HG03378 (cell line): ENCODE data around the gene CRYZL1.

Source experiments
- ATAC-seq: cut with Tn5 transposase; IDR thresholded peaks from one replicate; pipeline ENCODE4 v1.9.1; 2021; ENCODE audit warnings: mild to moderate bottlenecking, moderate library complexity; ENCODE audit not compliant: unreplicated experiment

CRYZL1 gene

DNA sequence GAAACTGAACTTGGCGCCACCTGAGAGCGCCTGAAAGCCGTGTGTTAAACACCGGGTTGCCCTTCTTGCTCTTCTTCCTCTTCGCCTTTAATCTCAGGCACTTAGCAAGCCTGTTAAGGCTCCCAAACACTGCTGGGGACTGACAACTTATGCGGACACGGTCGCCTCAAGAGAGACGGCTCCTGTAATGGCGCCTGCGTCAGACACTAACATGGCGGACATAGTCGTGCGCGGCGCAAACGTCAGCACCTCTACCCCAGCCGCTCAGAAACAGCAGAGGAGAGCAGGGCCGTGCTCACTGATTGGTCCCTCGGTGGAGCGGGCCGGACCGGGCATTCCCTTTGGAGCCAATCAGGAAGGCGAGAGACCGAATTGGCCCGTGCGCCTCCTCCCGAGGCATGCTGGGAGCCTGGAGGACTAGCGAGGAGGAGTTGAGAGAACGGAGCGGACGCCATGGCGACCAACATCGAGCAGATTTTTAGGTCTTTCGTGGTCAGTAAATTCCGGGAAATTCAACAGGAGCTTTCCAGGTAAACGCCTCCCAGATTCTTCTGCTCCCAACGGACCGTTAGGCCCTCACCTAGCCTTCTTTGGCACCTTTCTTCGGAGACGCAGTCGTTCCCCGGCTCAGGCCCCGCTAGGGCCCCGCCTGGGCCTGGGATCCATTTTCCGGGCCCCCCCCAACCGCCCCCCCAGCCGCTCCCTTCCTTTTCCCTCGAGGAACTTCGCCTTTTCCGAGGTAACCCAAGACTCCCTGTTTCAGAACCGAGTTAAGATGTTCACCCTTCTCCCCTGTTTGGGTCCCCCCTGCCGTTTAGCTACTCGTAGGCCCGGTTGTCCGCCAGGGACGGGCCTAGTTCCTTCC is 98.7 kb downstream of the CRYZL1 start, which contains the start of gene SON:
Gene SON, plus strand, starts transcription at position 399 of the 865 bp plus-strand sequence. Its CDS starts 55 bp downstream, at position 454.
- peak; percentile 88 for ATAC-seq

DNA sequence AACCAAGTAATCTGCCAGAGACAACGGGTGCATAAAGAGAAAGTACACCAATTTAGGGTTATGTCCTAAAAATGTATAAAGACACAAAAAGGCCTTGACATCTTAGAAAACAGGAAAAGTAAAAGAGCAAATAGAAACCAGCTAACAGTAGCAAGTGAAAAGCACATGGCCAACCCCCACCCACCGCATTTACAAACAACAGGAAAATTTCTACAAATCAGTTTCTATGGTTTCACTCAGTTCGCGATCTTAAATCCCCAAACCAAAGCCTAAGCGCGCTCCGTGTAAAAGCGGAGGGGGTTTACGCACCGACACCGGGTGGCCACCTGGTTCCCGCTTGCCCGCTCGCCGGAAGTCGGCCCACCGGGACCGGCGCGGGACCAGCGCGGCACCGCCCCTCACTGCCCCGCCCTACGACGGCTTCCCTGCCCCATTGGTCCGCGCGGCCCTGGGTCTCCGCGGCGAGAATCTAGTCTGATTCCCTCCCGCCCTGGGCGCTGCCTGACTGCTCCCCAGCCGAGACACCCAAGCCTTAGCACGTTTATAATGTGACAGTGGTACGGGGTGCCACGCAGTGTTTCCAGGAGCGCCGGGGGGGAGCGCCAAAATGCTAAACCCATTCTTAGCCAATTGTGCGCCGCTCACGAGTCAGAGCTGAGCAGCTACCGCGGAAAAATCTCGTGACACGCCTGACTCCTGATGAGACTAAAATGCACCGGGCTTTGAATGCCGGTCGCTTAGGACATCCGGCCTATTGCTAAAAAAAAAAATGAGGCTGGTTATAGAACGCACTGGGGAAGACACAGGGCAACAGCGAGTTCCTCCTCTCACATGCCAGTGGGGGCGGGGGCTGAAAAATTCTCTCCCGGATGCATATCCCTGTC is 99.5 kb downstream of the CRYZL1 start, which contains the start of gene GART:
Gene GART, minus strand, starts transcription at position 362 of the 884 bp plus-strand sequence. CDS start 2,802 bp downstream, outside the sequence.
- peak; percentile 24 for ATAC-seq

GRCh38 chr21:33541105-33541711 is 100.3 kb downstream of the CRYZL1 start:
- ATAC-seq, result no peak

GRCh38 chr21:33540711-33541104 is 100.8 kb downstream of the CRYZL1 start:
- ATAC-seq, result no peak

DNA sequence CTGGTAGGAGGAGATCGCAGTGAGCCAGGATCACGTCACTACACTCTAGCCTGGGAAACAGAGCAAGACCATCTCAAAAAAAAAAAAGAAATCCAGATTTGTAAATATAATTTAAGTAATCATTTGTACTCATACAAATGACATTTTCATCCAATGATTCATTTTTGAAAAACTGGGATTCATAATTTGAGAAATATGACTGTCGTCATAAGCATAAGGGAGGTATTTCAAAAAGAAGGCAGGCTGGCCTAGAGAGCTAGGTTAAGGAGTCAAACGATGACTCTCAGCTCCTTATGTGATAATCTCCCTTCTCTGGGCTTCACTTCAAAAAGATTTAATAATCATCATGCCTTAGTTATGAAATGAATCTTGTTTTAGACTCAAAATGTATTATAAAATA is 101.9 kb downstream of the CRYZL1 start:
- no peak for ATAC-seq
